ENCODE measurements around the gene KIF25. TPM values are rescaled to one million over a fixed set of nuclear protein-coding genes. Genes with fewer than 3 reads are reported as not detected.

Gene KIF25
- polyA plus RNA-seq, 2 of the 4 experiments (the other 2 are of a cell fraction): 0.06 to 0.13 TPM

- no peaks in the 10 kb centered on the region for H3K9me3 ChIP-seq
- ChIA-PET POLR2A (no interaction called here), CTCF (no interaction called here)
- no peak for ATAC-seq
- H3K4me1 ChIP-seq: peaks cover 36% of the 10 kb centered on the region
- TF ChIP-seq POLR2A (IDR thresholded peaks at IDR 0.05; ENCODE audit: low read length) (no peak), JUN (IDR thresholded peaks at IDR 0.05) (no peak), ZC3H11A (IDR thresholded peaks at IDR 0.05) (no peak), SREBF2 (IDR thresholded peaks at IDR 0.05) (no peak), CBX8 (IDR thresholded peaks at IDR 0.05) (no peak), HMGXB4 (CRISPR knock-in tag; IDR thresholded peaks at IDR 0.05; ENCODE audit: borderline replicate concordance) (no peak)
- no peak for FAIRE-seq
- H3K4me2 ChIP-seq: peak overlapping the region; percentile 80
- no peak overlapping the region for H3K4me3 ChIP-seq
- 89% methylated on average over 31 of the region's 39 CpGs for WGBS (ENCODE audit: missing lambda C conversion rate)
- no peak for DNase-seq (ENCODE audit: low read depth in 1 of 2, low spot score in 1 of 2)
- peak overlapping the region; percentile 52 to 71; a peak in 4 of 6 replicates for H3K27ac ChIP-seq
These were observed 31.6 kb upstream of the KIF25 start for GRCh38 chr6:167965592-167966539.

- no peak for FAIRE-seq
These were observed 30.9 kb upstream of the KIF25 start for GRCh38 chr6:167966540-167966905.

More at GRCh38 chr6:167966540-167966905, 30.9 kb upstream of the KIF25 start:
- TF ChIP-seq NPAS2 (CRISPR knock-in tag; IDR thresholded peaks at IDR 0.05; ENCODE audit: borderline replicate concordance) (no peak), TP53 (CRISPR knock-in tag; IDR thresholded peaks at IDR 0.05) (no peak), BCL3 (IDR thresholded peaks at IDR 0.05) (no peak), RNF2 (IDR thresholded peaks at IDR 0.05; ENCODE audit: borderline replicate concordance, low read depth) (no peak), MYC (IDR thresholded peaks at IDR 0.05; ENCODE audit: borderline replicate concordance, low read length) (no peak), GATA3 (IDR thresholded peaks at IDR 0.05; ENCODE audit: borderline replicate concordance) (no peak), HOXB13 (CRISPR knock-in tag; IDR thresholded peaks at IDR 0.05; ENCODE audit: low read depth) (no peak), CEBPB (IDR thresholded peaks at IDR 0.05) (no peak), RCOR1 (IDR thresholded peaks at IDR 0.05; ENCODE audit: low read depth, low read length) (no peak), ZSCAN20 (CRISPR knock-in tag; IDR thresholded peaks at IDR 0.05) (no peak), POLR2A (IDR thresholded peaks at IDR 0.05; ENCODE audit: low read length) (no peak), SREBF2 (IDR thresholded peaks at IDR 0.05) (no peak), CTCF (IDR thresholded peaks at IDR 0.05) (no peak), EHF (CRISPR knock-in tag; IDR thresholded peaks at IDR 0.05) (no peak), E2F6 (IDR thresholded peaks at IDR 0.05; ENCODE audit: borderline replicate concordance, low read depth) (no peak), EP300 (IDR thresholded peaks at IDR 0.05) (no peak), MAFK (IDR thresholded peaks at IDR 0.05; ENCODE audit: partially characterized antibody) (no peak), NR3C1 (IDR thresholded peaks at IDR 0.05) (no peak), ZNF302 (CRISPR knock-in tag; IDR thresholded peaks at IDR 0.05) (no peak), JUNB (IDR thresholded peaks at IDR 0.05) (no peak)
- H3K9me3 ChIP-seq: no peaks in the 10 kb centered on the region
- DNase-seq (ENCODE audit: low read depth in 1 of 2, low spot score in 1 of 2) (no peak), ATAC-seq (no peak)
- H3K4me1 ChIP-seq: peaks cover 36% of the 10 kb centered on the region
- ChIA-PET CTCF (no interaction called here), POLR2A (no interaction called here)
- no peak overlapping the region for H3K4me2 ChIP-seq
- no peak overlapping the region for H3K27ac ChIP-seq
- WGBS (ENCODE audit: missing lambda C conversion rate): 96% methylated on average over 8 of the region's 8 CpGs
- no peak overlapping the region for H3K4me3 ChIP-seq

Measured in A549 (cell line).